Measurements from ENCODE around the gene CEP162.
A peak's percentile ranks its signal among the peaks of the same experiment; 100 is the strongest.
"Not testable (repeated sequence)": the region's sequence is repeated elsewhere in the genome, so short reads cannot be mapped to it uniquely, and the experiment has no call there.

Gene CEP162

DNA sequence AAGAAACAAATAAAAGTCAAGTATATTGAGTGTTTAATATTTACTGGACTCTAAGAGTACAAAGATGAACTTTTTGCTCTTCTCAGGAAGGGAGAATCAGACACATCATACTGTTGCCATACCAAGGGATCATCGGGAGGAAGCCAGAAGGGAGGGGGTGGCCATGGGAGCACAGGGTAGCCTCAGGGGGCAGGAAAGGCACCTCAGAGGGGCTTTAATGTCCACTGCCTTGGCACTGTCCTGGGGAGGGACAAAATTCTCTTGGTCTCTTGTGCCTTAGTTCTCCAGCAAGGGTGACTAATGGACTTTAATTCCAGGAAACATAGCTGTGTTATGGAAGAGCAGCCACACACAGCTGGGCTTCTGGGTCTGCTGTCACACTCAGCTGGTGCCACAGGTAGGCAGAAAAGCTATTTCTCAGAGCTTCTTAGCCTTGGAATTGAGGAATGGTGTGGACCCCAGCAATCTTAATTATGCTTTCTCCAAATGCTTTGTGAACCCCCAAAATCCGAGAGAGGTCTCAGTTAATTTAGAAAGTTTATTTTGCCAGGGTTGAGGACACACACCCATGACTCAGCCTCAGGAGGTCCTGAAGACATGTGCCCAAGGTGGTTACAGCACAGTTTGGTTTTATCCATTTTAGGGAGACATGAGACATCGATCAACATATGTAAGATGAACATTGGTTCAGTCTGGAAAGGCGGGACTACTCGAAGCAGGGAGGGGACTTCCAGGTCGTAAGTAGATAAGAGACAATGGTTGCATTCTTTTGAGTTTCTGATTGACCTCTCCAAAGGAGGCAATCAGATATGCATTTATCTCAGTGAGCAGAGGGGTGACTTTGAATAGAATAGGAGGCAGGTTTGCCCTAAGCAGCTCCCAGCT, 140.7 kb downstream of the CEP162 start:
- DNase-seq, result no peak

DNA sequence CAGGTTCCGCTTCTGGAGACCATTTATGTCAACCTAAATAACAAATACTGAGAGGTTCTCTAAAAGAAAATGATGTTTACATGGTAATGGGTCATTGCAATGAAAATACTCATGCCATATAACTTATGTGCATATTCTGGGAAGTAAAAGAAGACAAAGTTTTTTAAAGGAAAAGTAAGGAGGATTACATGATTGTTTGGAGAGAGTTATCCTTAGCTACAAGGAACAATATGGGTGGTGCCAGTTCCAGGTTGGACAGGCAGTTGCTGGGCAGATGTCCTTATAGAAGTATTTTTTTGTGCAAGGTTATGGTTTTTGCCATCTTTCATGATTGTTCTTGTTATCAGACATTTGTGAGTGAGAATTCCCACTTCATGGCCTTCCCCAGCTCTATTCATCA, 141.4 kb downstream of the CEP162 start:
- DNase-seq, result no peak

DNA sequence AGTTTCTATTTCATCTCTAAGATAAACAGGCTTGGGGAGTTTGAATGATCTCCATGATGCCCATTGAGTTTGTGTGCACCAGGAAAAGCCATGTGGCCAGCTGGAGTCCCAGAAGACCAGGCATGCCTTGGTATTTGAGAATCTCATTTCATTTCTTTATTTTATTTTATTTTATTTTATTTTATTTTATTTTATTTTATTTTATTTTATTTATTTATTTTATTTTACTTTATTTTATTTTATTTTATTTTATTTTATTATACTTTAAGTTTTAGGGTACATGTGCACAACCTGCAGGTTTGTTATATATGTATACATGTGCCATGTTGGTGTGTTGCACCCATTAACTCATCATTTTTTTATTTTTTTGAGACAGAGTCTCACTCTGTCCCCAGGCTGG, 142.7 kb downstream of the CEP162 start:
- DNase-seq, result not testable (repeated sequence)

DNA sequence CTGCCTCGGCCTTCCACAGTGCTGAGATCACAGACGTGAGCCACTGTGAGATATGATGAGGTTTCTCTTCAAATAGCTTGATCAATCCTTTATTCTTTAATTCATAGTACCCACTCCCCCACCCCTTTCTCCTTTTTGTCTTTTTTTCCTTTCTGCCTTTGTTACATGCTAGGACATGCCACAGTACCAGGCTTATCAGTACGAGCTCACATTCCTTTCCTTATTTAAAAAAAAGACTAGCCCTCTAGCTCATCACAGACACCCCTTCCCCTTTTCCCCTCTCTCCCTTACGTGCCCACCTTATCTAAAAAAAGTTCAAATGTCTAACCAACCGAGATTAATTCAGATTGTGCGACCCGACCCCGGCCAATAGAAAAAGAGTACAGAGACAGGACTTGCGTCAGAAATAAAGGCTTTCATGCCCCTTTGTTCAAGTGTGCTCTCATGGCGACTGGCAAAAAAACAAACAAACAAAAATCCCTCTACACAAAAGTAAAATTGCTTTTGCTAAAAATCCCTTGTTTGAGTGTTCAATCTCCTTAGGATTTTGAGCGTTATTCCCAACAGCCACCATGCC, 144.7 kb downstream of the CEP162 start:
- DNase-seq, result no peak

DNA sequence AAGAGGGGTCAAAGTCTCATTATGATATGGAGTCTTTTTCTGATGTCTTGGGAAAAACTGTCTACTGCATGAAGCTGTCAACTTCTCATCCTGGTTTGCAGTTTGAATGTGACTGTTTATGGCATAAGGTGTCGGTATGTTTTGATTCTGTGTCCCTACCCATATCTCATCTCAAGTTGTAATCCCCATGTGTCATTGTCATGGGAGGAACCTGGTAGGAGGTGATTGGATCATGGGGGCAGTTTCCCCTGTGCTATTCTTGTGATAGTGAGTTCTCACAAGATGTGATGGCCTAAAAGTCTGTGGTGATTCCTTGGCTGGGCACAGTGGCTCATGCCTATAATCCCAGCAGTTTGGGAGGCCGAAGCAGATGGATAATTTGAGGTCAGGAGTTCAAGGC, 146.2 kb downstream of the CEP162 start:
- DNase-seq, result no peak

DNA sequence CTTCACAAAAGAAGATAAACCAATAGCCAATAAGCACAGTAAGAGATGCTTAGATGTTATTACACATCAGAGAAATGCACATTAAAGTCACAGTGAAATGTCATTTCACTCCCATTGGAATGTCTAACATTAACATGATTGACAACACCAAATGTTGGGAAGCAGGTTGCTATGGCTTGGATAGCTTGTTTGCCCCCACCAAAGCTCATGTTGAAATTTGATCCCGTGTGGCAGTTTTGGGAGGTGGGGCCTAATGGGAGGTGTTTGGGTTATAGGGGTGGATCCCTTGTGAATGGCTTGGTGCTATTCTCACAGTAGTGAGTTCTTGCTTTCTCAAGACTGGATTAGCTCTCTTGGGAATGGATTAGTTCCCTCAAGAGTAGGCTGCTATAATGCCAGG, 149.1 kb downstream of the CEP162 start:
- DNase-seq, result no peak

DNA sequence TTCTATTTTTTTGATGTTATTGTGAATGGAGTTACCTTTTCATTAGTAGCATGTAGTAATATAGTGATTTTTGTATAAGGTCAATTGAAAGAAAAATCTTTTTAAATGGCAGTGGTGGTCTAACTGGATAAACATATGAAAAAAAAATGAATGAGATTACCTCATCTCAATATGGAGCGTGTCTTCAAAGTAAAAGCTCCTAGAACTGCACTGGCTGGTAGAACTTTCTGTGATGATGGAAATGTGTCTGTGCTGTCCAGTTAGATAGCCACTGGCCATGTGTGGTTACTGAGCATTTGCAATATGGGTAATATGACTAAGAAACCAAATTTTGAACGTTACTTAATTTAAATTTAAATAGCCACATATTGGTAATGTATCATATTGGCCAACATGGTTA, 149.8 kb downstream of the CEP162 start:
- no peak for DNase-seq

DNA sequence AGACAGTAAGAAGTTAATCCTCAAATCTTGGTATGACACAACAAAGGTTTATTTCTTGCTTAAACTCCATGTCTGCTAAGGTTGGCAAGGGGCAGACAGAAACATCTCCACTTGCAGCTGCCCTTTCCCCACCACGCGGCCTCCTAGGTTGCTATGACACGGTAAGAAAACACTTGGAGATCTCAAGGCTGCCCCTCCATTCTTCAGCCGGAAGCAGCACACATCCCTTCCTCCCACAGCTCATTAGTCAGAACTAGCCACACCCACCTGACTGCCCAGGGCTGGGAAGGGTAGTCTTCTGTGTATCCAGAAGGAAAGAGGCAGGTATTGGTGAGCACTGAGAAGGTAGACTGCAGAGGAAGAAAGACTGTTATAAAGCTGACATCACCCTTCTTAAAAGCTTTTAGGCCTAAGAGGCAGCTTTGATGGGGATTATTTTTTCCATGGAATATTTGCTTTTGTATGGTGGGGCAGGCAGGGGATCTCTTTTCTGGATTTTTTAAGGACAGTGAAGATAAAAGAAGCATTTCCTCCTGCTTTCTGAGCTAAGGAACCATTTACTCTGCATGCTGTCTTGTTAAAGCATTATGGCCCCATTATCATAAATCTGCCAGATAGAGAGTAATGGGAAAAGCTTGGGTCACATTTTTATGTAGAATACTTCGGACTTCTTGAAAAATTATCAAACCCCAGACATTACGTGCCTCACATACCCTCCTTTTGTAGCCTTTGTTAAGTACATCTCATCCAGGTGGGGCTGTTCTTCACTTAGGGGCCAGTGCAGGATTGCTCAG, 152.3 kb downstream of the CEP162 start:
- peak; percentile 28 for DNase-seq

Measured in fibroblast of skin of back (primary cell).